ENCODE data around the gene PHACTR3.

PHACTR3 gene

GRCh38 chr20:59781226-59781625 is 176.9 kb downstream of the PHACTR3 start:
- DNase-seq: no peak

- DNase-seq: no peak
Observed at GRCh38 chr20:59782986-59783640, 178.8 kb downstream of the PHACTR3 start.

- no peak for DNase-seq
Observed at GRCh38 chr20:59783641-59784010, 179.3 kb downstream of the PHACTR3 start.

GRCh38 chr20:59784365-59784764 is 180.0 kb downstream of the PHACTR3 start:
- DNase-seq: no peak

GRCh38 chr20:59784791-59785668 is 180.7 kb downstream of the PHACTR3 start:
- DNase-seq: no peak

- no peak for DNase-seq
Observed at GRCh38 chr20:59785669-59785959, 181.3 kb downstream of the PHACTR3 start.

GRCh38 chr20:59785986-59786795 is 181.9 kb downstream of the PHACTR3 start:
- DNase-seq: no peak

GRCh38 chr20:59786801-59787537 is 182.6 kb downstream of the PHACTR3 start:
- DNase-seq: no peak

GRCh38 chr20:59787538-59787890 is 183.2 kb downstream of the PHACTR3 start:
- no peak for DNase-seq

- DNase-seq: no peak
Observed at GRCh38 chr20:59788196-59788735, 183.9 kb downstream of the PHACTR3 start.

- DNase-seq: no peak
Observed at GRCh38 chr20:59788811-59789397, 184.6 kb downstream of the PHACTR3 start.

GRCh38 chr20:59789686-59790085 is 185.3 kb downstream of the PHACTR3 start:
- DNase-seq: no peak

- DNase-seq: no peak
Observed at GRCh38 chr20:59790346-59790745, 186.0 kb downstream of the PHACTR3 start.

GRCh38 chr20:59792300-59792699 is 188.0 kb downstream of the PHACTR3 start:
- no peak for DNase-seq

- DNase-seq: no peak
Observed at GRCh38 chr20:59794555-59794954, 190.2 kb downstream of the PHACTR3 start.

GRCh38 chr20:59800309-59800708 is 196.0 kb downstream of the PHACTR3 start:
- no peak for DNase-seq

- DNase-seq: no peak
Observed at GRCh38 chr20:59802018-59802417, 197.7 kb downstream of the PHACTR3 start.

GRCh38 chr20:59802471-59803221 is 198.3 kb downstream of the PHACTR3 start:
- DNase-seq: no peak

GRCh38 chr20:59804347-59804746 is 200.0 kb downstream of the PHACTR3 start:
- no peak for DNase-seq

GRCh38 chr20:59804871-59805665 is 200.7 kb downstream of the PHACTR3 start:
- DNase-seq: no peak

All from activated CD4-positive, alpha-beta T cell treated with anti-CD3 and anti-CD28 coated beads for 4 hours (primary cell).